Keratinocyte (primary cell): ENCODE results near the gene LILRB1.
"Not testable (repeated sequence)": the region's sequence is repeated elsewhere in the genome, so short reads cannot be mapped to it uniquely, and the experiment has no call there.

Experiments
- EZH2 ChIP-seq: IDR thresholded peaks from one replicate; pipeline ENCODE4 v1.6.1; 2012; ENCODE audit warnings: inconsistent platforms, mild to moderate bottlenecking, low read length, moderate library complexity
- TF ChIP-seq, protein P1 (sequence below), 3 experiments: IDR thresholded peaks in 1 of 3; conservative IDR thresholded peaks in 1 of 3; optimal IDR thresholded peaks in 1 of 3; 2 replicates in 2 of 3; 3 replicates in 1 of 3; pipeline versions ENCODE3 to v1.5.1; 2011; ENCODE audit warnings: low read length in 3 of 3, mild to moderate bottlenecking in 3 of 3, moderate library complexity in 2 of 3, control low read depth in 1 of 3, inconsistent platforms in 1 of 3; ENCODE audit not compliant: insufficient read depth in 2 of 3; ENCODE audit errors: extremely low read depth in 1 of 3

DNA sequence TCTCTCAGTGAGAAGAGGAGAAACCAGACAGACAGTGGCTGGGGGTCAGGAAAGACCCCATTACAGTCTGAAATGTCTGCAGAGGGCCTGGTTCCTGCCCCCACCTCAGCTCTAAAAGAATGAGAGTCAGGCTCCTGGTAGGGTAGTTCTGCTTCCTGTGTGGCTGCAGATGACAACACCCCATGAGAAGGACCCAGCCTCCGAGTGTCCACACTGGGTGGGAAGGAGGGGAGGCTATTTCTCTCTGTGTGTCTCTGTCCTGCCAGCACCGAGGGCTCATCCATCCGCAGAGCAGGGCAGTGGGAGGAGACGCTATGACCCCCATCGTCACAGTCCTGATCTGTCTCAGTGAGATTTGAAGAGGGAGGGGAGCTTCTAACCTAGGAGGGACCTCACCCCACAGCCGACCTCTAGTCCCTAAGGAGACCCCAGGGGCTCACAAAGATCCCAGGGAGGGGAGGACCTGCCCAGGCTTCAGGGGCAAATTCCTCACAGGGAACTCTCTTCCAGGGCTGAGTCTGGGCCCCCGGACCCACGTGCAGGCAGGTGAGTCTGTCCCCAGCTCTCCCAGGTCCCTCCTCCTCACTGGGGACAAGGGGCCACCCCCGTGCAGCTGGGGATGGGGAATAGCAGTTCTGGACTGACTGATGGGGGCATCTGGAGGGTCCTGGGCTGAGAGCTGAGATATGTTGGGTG is 36.2 kb upstream of the LILRB1 start:
- TF ChIP-seq, protein P1, sequence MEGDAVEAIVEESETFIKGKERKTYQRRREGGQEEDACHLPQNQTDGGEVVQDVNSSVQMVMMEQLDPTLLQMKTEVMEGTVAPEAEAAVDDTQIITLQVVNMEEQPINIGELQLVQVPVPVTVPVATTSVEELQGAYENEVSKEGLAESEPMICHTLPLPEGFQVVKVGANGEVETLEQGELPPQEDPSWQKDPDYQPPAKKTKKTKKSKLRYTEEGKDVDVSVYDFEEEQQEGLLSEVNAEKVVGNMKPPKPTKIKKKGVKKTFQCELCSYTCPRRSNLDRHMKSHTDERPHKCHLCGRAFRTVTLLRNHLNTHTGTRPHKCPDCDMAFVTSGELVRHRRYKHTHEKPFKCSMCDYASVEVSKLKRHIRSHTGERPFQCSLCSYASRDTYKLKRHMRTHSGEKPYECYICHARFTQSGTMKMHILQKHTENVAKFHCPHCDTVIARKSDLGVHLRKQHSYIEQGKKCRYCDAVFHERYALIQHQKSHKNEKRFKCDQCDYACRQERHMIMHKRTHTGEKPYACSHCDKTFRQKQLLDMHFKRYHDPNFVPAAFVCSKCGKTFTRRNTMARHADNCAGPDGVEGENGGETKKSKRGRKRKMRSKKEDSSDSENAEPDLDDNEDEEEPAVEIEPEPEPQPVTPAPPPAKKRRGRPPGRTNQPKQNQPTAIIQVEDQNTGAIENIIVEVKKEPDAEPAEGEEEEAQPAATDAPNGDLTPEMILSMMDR (optimal IDR thresholded peaks at IDR 0.05 in 1 of 3, IDR thresholded peaks at IDR 0.05 in 1 of 3, conservative IDR thresholded peaks at IDR 0.05 in 1 of 3; ENCODE audit: extremely low read depth in 1 of 3, insufficient read depth in 2 of 3, low read length in 3 of 3): not testable (repeated sequence)
- not testable (repeated sequence) for TF ChIP-seq EZH2
